K562 (cell line): ENCODE results near the gene COPS6. TPM values are rescaled to one million over a fixed set of nuclear protein-coding genes. Genes with fewer than 3 reads are reported as not detected.

Source experiments
- ATAC-seq: fragments of 200-7000 bp; cut with Tn5 transposase; 3 replicates; pipeline ENCODE4 v1.9.1; 2020; ENCODE audit warnings: moderate library complexity
- BruUV-seq: library from RNA; stranded (reverse); fragments of 400-500 nt; replicated peaks from 2 replicates; lab custom pipeline; 2021; lab: Mats Ljungman, UMichigan
- CTCF ChIA-PET: fragments of 300-600 bp; formaldehyde crosslinking; extraction: SDS; loops from one replicate; lab custom pipeline; 2021; ENCODE audit warnings: low intra/inter-chr PET ratio; lab: Yijun Ruan, JAX
- POLR2A ChIA-PET: fragments of 300-600, 350-650 bp; sonication (Branson Sonifier 250); formaldehyde crosslinking; extraction: SDS; loops from one replicate; lab custom pipeline; 2021; ENCODE audit warnings: antibody characterized with exemption, inconsistent platforms; lab: Yijun Ruan, JAX
- DNase-seq, 4 experiments: peaks; one replicate each; pipeline versions ENCODE4 v3.0.0 to v3.0.0-alpha.2; 2011 to 2018; ENCODE audit warnings: low spot score in 3 of 4, mixed read lengths in 3 of 4; ENCODE audit errors: extremely low read depth in 1 of 4
- FAIRE-seq: peaks from 2 replicates; lab custom pipeline; 2011; peaks lifted over from hg19 to GRCh38; lab: Jason Lieb, UNC
- H2AFZ ChIP-seq: 2 replicates; pipeline ENCODE4 v1.6.0; 2011; ENCODE audit warnings: low read depth, low read length, control low read depth, inconsistent platforms
- H3K27ac ChIP-seq: fragments of 200-600 bp; 3 replicates; pipeline ENCODE4 v1.8.0; 2011; ENCODE audit warnings: low read depth, mild to moderate bottlenecking, control low read depth, inconsistent platforms, low read length, moderate library complexity, mixed read lengths; ENCODE audit errors: extremely low read depth
- H3K27me3 ChIP-seq, 2 experiments: fragments of 300-600 bp in 1 of 2; 2 replicates in 1 of 2; 3 replicates in 1 of 2; pipeline versions ENCODE4 v1.6.0 to v1.8.0; 2011; ENCODE audit warnings: inconsistent platforms in 2 of 2, low read length in 2 of 2, mild to moderate bottlenecking in 1 of 2, mixed read lengths in 1 of 2, moderate library complexity in 1 of 2; ENCODE audit not compliant: control insufficient read depth in 2 of 2, insufficient read depth in 2 of 2
- H3K36me3 ChIP-seq: fragments of 300-600 bp; 3 replicates; pipeline ENCODE4 v1.8.0; 2011; ENCODE audit warnings: mild to moderate bottlenecking, low read length, inconsistent platforms; ENCODE audit not compliant: control insufficient read depth, insufficient read depth
- H3K4me1 ChIP-seq, 2 experiments: fragments of 200-600 bp in 1 of 2; replicated peaks in 1 of 2; 2 replicates in 1 of 2; 3 replicates in 1 of 2; pipeline versions ENCODE4 v1.5.1 to v1.8.0; 2011; ENCODE audit warnings: inconsistent platforms in 2 of 2, low read length in 2 of 2, mild to moderate bottlenecking in 1 of 2, mixed read lengths in 1 of 2, moderate library complexity in 1 of 2; ENCODE audit not compliant: control insufficient read depth in 2 of 2, insufficient read depth in 2 of 2
- H3K4me2 ChIP-seq: 2 replicates; pipeline ENCODE4 v1.6.1; 2011; ENCODE audit warnings: low read length, control low read depth, inconsistent platforms, mixed read lengths; ENCODE audit not compliant: insufficient read depth
- H3K4me3 ChIP-seq: fragments of 200-600 bp; sonication (generic), shearing (Covaris generic); 2 replicates; pipeline ENCODE4 v1.5.1; 2016; ENCODE audit warnings: control low read depth, inconsistent platforms
- H3K79me2 ChIP-seq: fragments of 200-600 bp; 3 replicates; pipeline ENCODE4 v1.8.0; 2011; ENCODE audit warnings: low read length, inconsistent platforms; ENCODE audit not compliant: control insufficient read depth, insufficient read depth
- H3K9ac ChIP-seq, 2 experiments: 2 replicates each; pipeline versions ENCODE4 v1.6.0 to v1.6.1; 2011; ENCODE audit warnings: low read depth in 2 of 2, low read length in 2 of 2, control low read depth in 1 of 2, inconsistent platforms in 1 of 2, mild to moderate bottlenecking in 1 of 2, mixed read lengths in 1 of 2; ENCODE audit not compliant: insufficient read depth in 1 of 2
- H3K9me1 ChIP-seq: one replicate; pipeline ENCODE4 v1.6.0; 2011; ENCODE audit warnings: inconsistent platforms, mild to moderate bottlenecking, low read length, moderate library complexity; ENCODE audit not compliant: control insufficient read depth, insufficient read depth
- H3K9me3 ChIP-seq: replicated peaks from 2 replicates; pipeline ENCODE4 v1.5.1; 2011; ENCODE audit warnings: low read depth, low read length, inconsistent platforms; ENCODE audit not compliant: control insufficient read depth, insufficient read depth
- H4K20me1 ChIP-seq: replicated peaks from 2 replicates; pipeline ENCODE4 v1.6.1; 2011; ENCODE audit warnings: low read length, inconsistent platforms, mixed read lengths; ENCODE audit not compliant: control insufficient read depth, insufficient read depth
- CBX3 ChIP-seq, 2 experiments: IDR thresholded peaks; 1 replicate in 1 of 2; 2 replicates in 1 of 2; pipeline ENCODE4 v1.6.1; 2012; ENCODE audit warnings: inconsistent platforms in 2 of 2, low read length in 2 of 2, borderline replicate concordance in 1 of 2, control low read depth in 1 of 2
- CHD2 ChIP-seq: IDR thresholded peaks from 2 replicates; pipeline ENCODE4 v1.6.1; 2011; ENCODE audit warnings: low read depth, low read length
- HDAC2 ChIP-seq: fragments of 450-650 bp; IDR thresholded peaks from 2 replicates; pipeline ENCODE4 v1.6.1; 2016; ENCODE audit warnings: mild to moderate bottlenecking
- TFAP4 ChIP-seq: sonication (generic); formaldehyde crosslinking; IDR thresholded peaks from 2 replicates; pipeline ENCODE4 v1.8.0; 2022; ENCODE audit warnings: missing genetic modification reagents, mild to moderate bottlenecking, moderate library complexity, borderline replicate concordance
- ZBTB26 ChIP-seq: fragments of 450-650 bp; formaldehyde crosslinking; IDR thresholded peaks from 2 replicates; pipeline ENCODE4 v1.4.0; 2022; ENCODE audit warnings: missing genetic modification characterization
- ZNF445 ChIP-seq: fragments of 250-450 bp; sonication (Bioruptor Pico); IDR thresholded peaks from 2 replicates; pipeline ENCODE4 v1.4.0; 2020; ENCODE audit warnings: low read depth, mild to moderate bottlenecking, moderate library complexity
- WGBS: fragments of 100-300 bp; shearing (Covaris generic); methylation state at CpG from one replicate; pipeline ENCODE4 v1.1.6; 2016; ENCODE audit warnings: low coverage, mixed read lengths; ENCODE audit not compliant: insufficient coverage; ENCODE audit errors: missing lambda C conversion rate; 5-methylcytosine and 5-hydroxymethylcytosine counted together
- in situ Hi-C: fragments of 300-500 bp; cut with MboI; formaldehyde crosslinking; loops from 4 replicates; pipeline ENCODE4 v1.15.0; 2018; ENCODE audit warnings: inconsistent platforms, mixed read lengths
- intact Hi-C: fragments of 100-400 bp; cut with micrococcal nuclease; formaldehyde crosslinking; loops from 2 replicates; pipeline ENCODE4 v1.14.2; 2022
- polyA plus RNA-seq, 8 experiments: library from polyadenylated mRNA; depleted of rRNA in 4 of 8; stranded (reverse) in 5 of 8; unstranded in 3 of 8; fragments of >200 nt; fragmentation: Nextera tagmentation in 2 of 8; fragmentation: Illumina TruSeq in 1 of 8; extraction: Ambion mirVana in 2 of 8; extraction: Trizol in 1 of 8; gene quantifications; 2 replicates each; pipeline versions ENCODE4 v1.2.1 to v1.2.3, GENCODE V29; 2011 to 2014; ENCODE audit warnings: inconsistent platforms in 1 of 8, missing spikeins in 1 of 8
- total RNA-seq, 7 experiments: library from RNA; depleted of rRNA in 6 of 7; stranded (reverse); fragments of >200 nt in 6 of 7; fragmentation: Illumina TruSeq in 2 of 7; extraction: Trizol in 2 of 7; gene quantifications; 2 replicates each; pipeline versions ENCODE4 v1.2.1 to v1.2.3, GENCODE V29; 2011 to 2021; ENCODE audit warnings: low replicate concordance in 1 of 7
- TF ChIP-seq, protein P1 (sequence below): fragments of 200-800 bp; sonication (Bioruptor generic); IDR thresholded peaks from 2 replicates; pipeline ENCODE4 v1.6.1; 2017; ENCODE audit warnings: missing genetic modification characterization, missing compliant biosample characterization
- TF ChIP-seq, protein P2 (sequence below): sonication (generic); formaldehyde crosslinking; IDR thresholded peaks from 2 replicates; pipeline ENCODE4 v1.8.1; 2022; ENCODE audit warnings: missing genetic modification reagents

COPS6 gene
- total and polyA plus RNA-seq, 9 of the 15 experiments (the other 6 are each of a cell fraction or from before 2014, with no cell fraction given) = 63.0 to 331 (median 168) TPM

DNA sequence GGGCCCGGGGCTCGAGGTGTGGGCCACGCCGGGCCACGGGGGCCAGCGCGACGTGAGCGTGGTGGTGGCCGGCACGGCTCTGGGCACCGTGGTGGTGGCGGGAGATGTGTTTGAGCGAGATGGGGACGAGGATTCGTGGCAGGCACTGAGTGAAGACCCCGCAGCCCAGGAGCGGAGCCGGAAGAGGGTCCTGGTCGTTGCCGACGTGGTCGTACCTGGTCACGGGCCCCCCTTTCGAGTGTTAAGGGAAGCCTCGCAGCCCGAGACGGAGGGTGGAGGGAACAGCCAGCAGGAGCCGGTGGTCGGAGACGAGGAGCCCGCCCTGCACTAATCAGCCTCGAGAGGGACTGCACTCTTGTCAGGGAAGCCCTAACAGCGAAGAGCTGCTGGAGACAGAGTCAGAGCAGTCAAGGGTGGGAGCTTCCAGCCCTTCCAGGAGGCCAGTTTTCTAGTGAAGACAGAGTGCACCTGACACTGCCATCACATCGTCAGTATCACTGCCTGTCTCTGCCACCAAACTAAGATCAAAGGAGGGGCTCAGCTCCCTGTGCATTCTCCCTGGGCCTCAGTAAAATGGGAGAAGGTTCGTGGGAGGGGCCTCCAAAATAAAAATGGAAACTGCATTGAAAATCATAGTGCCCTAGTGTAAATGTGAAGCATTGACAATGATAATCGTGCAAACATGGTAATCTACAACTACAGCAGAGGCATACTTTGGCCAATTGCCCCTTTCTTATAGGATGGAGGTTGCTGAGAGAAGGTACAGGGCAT, 39.3 kb downstream of the COPS6 start (continued):
- no peak for TF ChIP-seq CBX3 (IDR thresholded peaks at IDR 0.05; ENCODE audit: borderline replicate concordance in 1 of 2, low read length in 2 of 2)

DNA sequence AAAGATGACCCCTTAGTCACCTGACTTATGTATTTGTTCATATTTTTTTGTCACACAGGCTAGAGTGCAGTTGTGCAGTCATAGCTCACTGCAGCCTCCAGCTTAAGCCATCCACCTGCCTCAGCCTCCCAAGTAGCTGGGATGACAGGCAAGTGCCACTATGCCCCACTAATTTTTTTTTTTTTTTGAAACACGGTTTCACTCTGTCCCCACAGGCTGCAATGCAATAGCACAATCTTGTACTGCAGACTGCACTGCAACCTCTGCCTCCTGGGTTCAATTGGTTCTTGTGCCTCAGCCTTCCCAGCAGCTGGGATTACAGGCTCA, 39.8 kb downstream of the COPS6 start:
- H3K9me1 ChIP-seq = no peaks in the 10 kb centered on the region
- no peak overlapping the region for H3K4me3 ChIP-seq
- no TSS peak for BruUV-seq
- DNase-seq (no peak), FAIRE-seq (no peak), ATAC-seq (no peak)
- H3K9me3 ChIP-seq = no peaks in the 10 kb centered on the region
- no peaks in the 10 kb centered on the region for H4K20me1 ChIP-seq
- no peak overlapping the region for H3K27ac ChIP-seq
- ChIA-PET POLR2A (interaction anchor here (0.6 to 1.9 kb wide), 8 partner anchors 10 to 584 kb away, joined by 3 to 7 read pairs (median 3); partner anchors contain the start of gene LAMTOR4), CTCF (interaction anchor here (0.9 kb wide), 1 partner anchor 215 kb away, joined by 3 read pairs; no protein-coding TSS in a partner anchor)
- no peaks in the 10 kb centered on the region; a peak in 1 of 5 replicates for H3K27me3 ChIP-seq
- H3K9ac ChIP-seq = no peak overlapping the region
- peaks cover 22% of the 10 kb centered on the region for H3K79me2 ChIP-seq
- H3K4me2 ChIP-seq = no peak overlapping the region
- in situ Hi-C loops = loop anchor here (5.0 kb wide), 2 partner anchors 136 to 211 kb away; partner anchors contain the start of gene TRIM4
- 38% methylated on average over 1 of the region's 1 CpG for WGBS
- H2AFZ ChIP-seq = no peak overlapping the region
- H3K36me3 ChIP-seq = no peaks in the 10 kb centered on the region
- intact Hi-C loops = loop anchor here (5.0 kb wide), 2 partner anchors 81 to 151 kb away; partner anchors contain the start of genes AZGP1 and ZSCAN21
- H3K4me1 ChIP-seq = peaks cover 28 to 46% of the 10 kb centered on the region in 2 experiments
- TF ChIP-seq, protein P1, sequence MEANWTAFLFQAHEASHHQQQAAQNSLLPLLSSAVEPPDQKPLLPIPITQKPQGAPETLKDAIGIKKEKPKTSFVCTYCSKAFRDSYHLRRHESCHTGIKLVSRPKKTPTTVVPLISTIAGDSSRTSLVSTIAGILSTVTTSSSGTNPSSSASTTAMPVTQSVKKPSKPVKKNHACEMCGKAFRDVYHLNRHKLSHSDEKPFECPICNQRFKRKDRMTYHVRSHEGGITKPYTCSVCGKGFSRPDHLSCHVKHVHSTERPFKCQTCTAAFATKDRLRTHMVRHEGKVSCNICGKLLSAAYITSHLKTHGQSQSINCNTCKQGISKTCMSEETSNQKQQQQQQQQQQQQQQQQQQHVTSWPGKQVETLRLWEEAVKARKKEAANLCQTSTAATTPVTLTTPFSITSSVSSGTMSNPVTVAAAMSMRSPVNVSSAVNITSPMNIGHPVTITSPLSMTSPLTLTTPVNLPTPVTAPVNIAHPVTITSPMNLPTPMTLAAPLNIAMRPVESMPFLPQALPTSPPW (CRISPR knock-in tag) = no peak
- TF ChIP-seq ZBTB26 (CRISPR knock-in tag) (no peak), CHD2 (no peak), ZNF445 (CRISPR knock-in tag) (no peak), HDAC2 (no peak), TFAP4 (CRISPR knock-in tag) (no peak)
- TF ChIP-seq, protein P2, sequence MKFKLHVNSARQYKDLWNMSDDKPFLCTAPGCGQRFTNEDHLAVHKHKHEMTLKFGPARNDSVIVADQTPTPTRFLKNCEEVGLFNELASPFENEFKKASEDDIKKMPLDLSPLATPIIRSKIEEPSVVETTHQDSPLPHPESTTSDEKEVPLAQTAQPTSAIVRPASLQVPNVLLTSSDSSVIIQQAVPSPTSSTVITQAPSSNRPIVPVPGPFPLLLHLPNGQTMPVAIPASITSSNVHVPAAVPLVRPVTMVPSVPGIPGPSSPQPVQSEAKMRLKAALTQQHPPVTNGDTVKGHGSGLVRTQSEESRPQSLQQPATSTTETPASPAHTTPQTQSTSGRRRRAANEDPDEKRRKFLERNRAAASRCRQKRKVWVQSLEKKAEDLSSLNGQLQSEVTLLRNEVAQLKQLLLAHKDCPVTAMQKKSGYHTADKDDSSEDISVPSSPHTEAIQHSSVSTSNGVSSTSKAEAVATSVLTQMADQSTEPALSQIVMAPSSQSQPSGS = no peak
